MM.1S (cell line): Measurements from ENCODE around the gene MDM1.

Source experiments
- DNase-seq: peaks from one replicate; pipeline ENCODE4 v3.0.0-alpha.2; 2015
- H2AFZ ChIP-seq: fragments of 300-600 bp; sonication (generic); 2 replicates; pipeline ENCODE4 v1.6.0; 2016; ENCODE audit warnings: antibody characterized with exemption, low read length
- H3F3A ChIP-seq: fragments of 300-600 bp; sonication (generic); 2 replicates; pipeline ENCODE4 v1.6.1; 2016; ENCODE audit warnings: mild to moderate bottlenecking, antibody characterized with exemption, low read length, moderate library complexity, mixed read lengths; ENCODE audit not compliant: insufficient read depth
- H3K27ac ChIP-seq: fragments of 300-600 bp; sonication (generic); 2 replicates; pipeline ENCODE4 v1.5.1; 2016; ENCODE audit warnings: mild to moderate bottlenecking, low read length
- H3K27me3 ChIP-seq: fragments of 300-600 bp; sonication (generic); replicated peaks from 2 replicates; pipeline ENCODE4 v1.6.0; 2016; ENCODE audit warnings: low read length; ENCODE audit not compliant: insufficient read depth
- H3K36me3 ChIP-seq: fragments of 300-600 bp; sonication (generic); replicated peaks from 2 replicates; pipeline ENCODE4 v1.6.1; 2016; ENCODE audit warnings: mild to moderate bottlenecking, low read length, mixed read lengths; ENCODE audit not compliant: insufficient read depth
- H3K4me1 ChIP-seq: fragments of 300-600 bp; sonication (generic); 2 replicates; pipeline ENCODE4 v1.6.1; 2016; ENCODE audit warnings: low read length, mixed read lengths
- H3K4me2 ChIP-seq: fragments of 300-600 bp; sonication (generic); 2 replicates; pipeline ENCODE4 v1.6.0; 2016; ENCODE audit warnings: low read depth, low read length
- H3K4me3 ChIP-seq: fragments of 300-600 bp; sonication (generic); 2 replicates; pipeline ENCODE4 v1.5.1; 2016; ENCODE audit warnings: low read length, mixed read lengths
- H3K79me2 ChIP-seq: fragments of 300-600 bp; sonication (generic); 2 replicates; pipeline ENCODE4 v1.6.1; 2016; ENCODE audit warnings: mixed run types, low read length, mixed read lengths
- H3K9ac ChIP-seq: fragments of 300-600 bp; sonication (generic); 2 replicates; pipeline ENCODE4 v1.6.1; 2016; ENCODE audit warnings: low read length, mixed read lengths
- H3K9me2 ChIP-seq: fragments of 300-600 bp; sonication (generic); replicated peaks from 2 replicates; pipeline ENCODE4 v1.6.1; 2016; ENCODE audit warnings: mild to moderate bottlenecking, low read length, mixed read lengths; ENCODE audit not compliant: insufficient read depth
- H3K9me3 ChIP-seq: fragments of 300-600 bp; sonication (generic); replicated peaks from 2 replicates; pipeline ENCODE4 v1.6.1; 2016; ENCODE audit warnings: mild to moderate bottlenecking, low read length, mixed read lengths; ENCODE audit not compliant: insufficient read depth
- H4K20me1 ChIP-seq: fragments of 300-600 bp; sonication (generic); 2 replicates; pipeline ENCODE4 v1.6.1; 2016; ENCODE audit warnings: mild to moderate bottlenecking, low read length, moderate library complexity, mixed read lengths; ENCODE audit not compliant: insufficient read depth
- CTCF ChIP-seq: fragments of 300-600 bp; sonication (generic); IDR thresholded peaks from 2 replicates; pipeline ENCODE4 v1.5.1; 2016; ENCODE audit warnings: antibody characterized with exemption, low read length, mixed read lengths
- EZH2 ChIP-seq: fragments of 300-600 bp; sonication (generic); optimal IDR thresholded peaks from 2 replicates; pipeline ENCODE3; 2017; ENCODE audit warnings: low read depth, mild to moderate bottlenecking, antibody characterized with exemption, low read length, mixed read lengths
- EZH2phosphoT487 ChIP-seq: fragments of 300-600 bp; sonication (generic); IDR thresholded peaks from 2 replicates; pipeline ENCODE4 v1.6.1; 2018; ENCODE audit warnings: antibody characterized with exemption, low read length

Gene MDM1

GRCh38 chr12:68268967-68269366 is 63.2 kb downstream of the MDM1 start:
- Histone ChIP-seq H3K27ac (no peak overlapping the region), H3K4me3 (no peak overlapping the region), H3K79me2 (no peaks in the 10 kb centered on the region), H3F3A (no peaks in the 10 kb centered on the region), H4K20me1 (no peaks in the 10 kb centered on the region), H3K4me2 (no peak overlapping the region), H3K27me3 (no peaks in the 10 kb centered on the region), H3K9me2 (no peaks in the 10 kb centered on the region), H3K4me1 (no peaks in the 10 kb centered on the region), H3K9ac (no peak overlapping the region), H3K36me3 (no peaks in the 10 kb centered on the region), H3K9me3 (no peaks in the 10 kb centered on the region), H2AFZ (no peak overlapping the region)
- TF ChIP-seq EZH2 (no peak), EZH2phosphoT487 (no peak), CTCF (no peak)
- no peak for DNase-seq

DNA sequence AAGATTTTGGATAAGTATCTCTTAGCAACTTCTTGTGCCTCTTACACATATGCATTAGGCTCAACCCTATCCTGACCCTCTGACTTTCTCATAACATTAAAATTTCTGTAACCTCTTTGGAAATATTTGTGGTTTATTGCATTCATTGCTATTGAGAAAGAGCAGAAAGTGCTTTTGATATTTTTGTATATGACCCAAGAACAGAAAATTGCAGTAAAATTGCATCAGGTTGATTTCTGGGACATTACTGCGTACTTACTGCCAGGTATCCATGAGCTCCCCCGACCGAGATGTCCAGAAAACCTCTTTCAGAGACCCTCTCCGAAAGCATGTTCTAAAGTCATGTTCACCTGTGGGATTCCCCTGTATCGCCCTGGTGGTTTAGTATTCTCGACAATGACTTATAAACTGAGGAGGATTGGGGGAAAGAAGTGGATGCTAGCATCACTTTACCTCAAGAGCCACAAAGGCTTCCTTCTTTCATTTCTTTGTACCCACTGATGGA is 64.2 kb downstream of the MDM1 start:
- no peaks in the 10 kb centered on the region for H3K27me3 ChIP-seq

GRCh38 chr12:68264857-68265256 is 67.3 kb downstream of the MDM1 start:
- Histone ChIP-seq H3K4me2 (no peak overlapping the region), H3K36me3 (no peaks in the 10 kb centered on the region), H3F3A (no peaks in the 10 kb centered on the region), H3K9me3 (no peaks in the 10 kb centered on the region), H3K4me1 (peaks cover 7% of the 10 kb centered on the region; the same call in 1 of the 2 replicates), H3K27me3 (no peaks in the 10 kb centered on the region), H3K4me3 (no peak overlapping the region), H4K20me1 (no peaks in the 10 kb centered on the region), H3K27ac (no peak overlapping the region), H3K9me2 (no peaks in the 10 kb centered on the region), H2AFZ (no peak overlapping the region), H3K9ac (no peak overlapping the region), H3K79me2 (no peaks in the 10 kb centered on the region)
- no peak for TF ChIP-seq EZH2
- DNase-seq, result no peak

More for the DNA sequence above, 64.2 kb downstream of the MDM1 start:
- Histone ChIP-seq H3F3A (no peaks in the 10 kb centered on the region), H2AFZ (no peak overlapping the region), H3K9ac (no peak overlapping the region), H3K4me3 (no peak overlapping the region), H3K9me2 (no peaks in the 10 kb centered on the region), H3K4me2 (no peak overlapping the region), H3K4me1 (no peaks in the 10 kb centered on the region), H4K20me1 (no peaks in the 10 kb centered on the region), H3K79me2 (no peaks in the 10 kb centered on the region), H3K36me3 (no peaks in the 10 kb centered on the region), H3K27ac (no peak overlapping the region), H3K9me3 (no peaks in the 10 kb centered on the region)
- no peak for DNase-seq
- TF ChIP-seq EZH2phosphoT487, result no peak
- TF ChIP-seq EZH2, result no peak
- no peak for TF ChIP-seq CTCF

DNA sequence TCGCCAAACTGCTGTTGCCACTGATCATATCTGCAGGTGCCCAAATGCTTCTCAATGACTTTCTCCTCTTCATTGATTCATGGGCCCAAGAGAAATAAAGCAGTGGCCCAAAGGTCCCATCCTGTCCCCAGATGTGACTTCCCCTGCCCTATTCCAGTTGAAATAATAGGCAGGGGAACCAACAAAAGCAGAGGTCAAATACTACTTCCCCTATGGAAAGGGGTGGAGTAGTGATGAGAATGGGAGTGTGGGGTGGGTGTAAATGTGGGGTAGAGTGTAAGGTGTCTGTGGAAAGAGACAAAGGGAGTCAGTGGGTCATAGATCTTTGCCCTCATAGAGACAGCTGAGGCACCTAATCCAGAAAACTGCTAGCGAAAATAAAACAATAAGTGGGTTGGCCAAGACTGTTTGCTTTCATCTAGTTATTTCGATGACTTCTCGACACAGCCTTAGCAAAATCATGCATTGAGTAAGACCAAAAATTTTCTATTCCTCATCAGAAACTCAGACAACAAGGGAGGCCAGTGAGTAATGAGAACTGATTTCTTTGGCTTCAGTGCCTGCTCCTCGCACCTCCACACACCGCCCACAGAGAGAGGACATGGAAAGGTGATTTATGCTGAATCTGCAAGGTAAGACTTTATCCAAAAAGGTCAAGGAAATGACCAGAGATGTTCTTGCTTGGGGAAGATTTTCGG is 67.9 kb downstream of the MDM1 start:
- H3K27me3 ChIP-seq, result no peaks in the 10 kb centered on the region
- H3K27ac ChIP-seq, result no peak overlapping the region
- no peak overlapping the region for H3K4me2 ChIP-seq
- no peak for DNase-seq
- no peaks in the 10 kb centered on the region for H3K9me3 ChIP-seq
- H3K9me2 ChIP-seq, result no peaks in the 10 kb centered on the region
- peaks cover 7% of the 10 kb centered on the region; the same call in 1 of the 2 replicates for H3K4me1 ChIP-seq
- no peak overlapping the region for H2AFZ ChIP-seq
- TF ChIP-seq EZH2 (no peak), EZH2phosphoT487 (no peak)
- H3K36me3 ChIP-seq, result no peaks in the 10 kb centered on the region
- no peaks in the 10 kb centered on the region for H4K20me1 ChIP-seq
- no peaks in the 10 kb centered on the region for H3F3A ChIP-seq
- H3K9ac ChIP-seq, result no peak overlapping the region
- H3K79me2 ChIP-seq, result no peaks in the 10 kb centered on the region
- no peak overlapping the region for H3K4me3 ChIP-seq
